GM18499 (cell line): ENCODE results near the gene RMC1.
"Not testable (repeated sequence)": the region's sequence is repeated elsewhere in the genome, so short reads cannot be mapped to it uniquely, and the experiment has no call there.

ENCODE experiments used
- ATAC-seq: cut with Tn5 transposase; IDR thresholded peaks from one replicate; pipeline ENCODE4 v1.9.1; 2021; ENCODE audit warnings: moderate number of reproducible peaks; ENCODE audit not compliant: insufficient read depth, unreplicated experiment

RMC1 gene

GRCh38 chr18:23503038-23503962, at the start of gene RMC1:
TSS of gene RMC1 (plus strand) at chr18:23503511. CDS start at chr18:23503619, 108 bp downstream.
- ATAC-seq = peak; percentile 33

- ATAC-seq = no peak
Measured at GRCh38 chr18:23453680-23454058, 49.6 kb upstream of the RMC1 start.

- ATAC-seq = no peak
Measured at GRCh38 chr18:23456835-23457234, 46.5 kb upstream of the RMC1 start.

- ATAC-seq = no peak
Measured at GRCh38 chr18:23458830-23459529, 44.3 kb upstream of the RMC1 start.

- no peak for ATAC-seq
Measured at GRCh38 chr18:23459530-23459921, 43.8 kb upstream of the RMC1 start.

GRCh38 chr18:23460285-23461273, 42.7 kb upstream of the RMC1 start:
- ATAC-seq = no peak

GRCh38 chr18:23462876-23463275, 40.4 kb upstream of the RMC1 start:
- no peak for ATAC-seq

- no peak for ATAC-seq
Measured at GRCh38 chr18:23468753-23469459, 34.4 kb upstream of the RMC1 start.

- ATAC-seq = no peak
Measured at GRCh38 chr18:23470620-23471387, 32.5 kb upstream of the RMC1 start.

GRCh38 chr18:23471486-23471885, 31.8 kb upstream of the RMC1 start:
- ATAC-seq = no peak

- ATAC-seq = no peak
Measured at GRCh38 chr18:23479829-23480505, 23.3 kb upstream of the RMC1 start.

GRCh38 chr18:23484561-23485182, 18.6 kb upstream of the RMC1 start:
- no peak for ATAC-seq

GRCh38 chr18:23485386-23485785, 17.9 kb upstream of the RMC1 start:
- no peak for ATAC-seq

- peak; percentile 48 for ATAC-seq
Measured at GRCh38 chr18:23487738-23488570, 15.4 kb upstream of the RMC1 start.

- ATAC-seq = not testable (repeated sequence)
Measured at GRCh38 chr18:23489586-23489985, 13.7 kb upstream of the RMC1 start.

GRCh38 chr18:23493654-23494053, 9.7 kb upstream of the RMC1 start:
- no peak for ATAC-seq

GRCh38 chr18:23494992-23495391, 8.3 kb upstream of the RMC1 start:
- no peak for ATAC-seq
